WTC11 (cell line): ENCODE data around the gene TUBGCP3. TPM values are rescaled to one million over a fixed set of nuclear protein-coding genes. Genes with fewer than 3 reads are reported as not detected.

Experiments used
- ATAC-seq: fragments of 200-7000 bp; cut with Tn5 transposase; 2 replicates; pipeline ENCODE4 v1.10.0; 2021; ENCODE audit warnings: mild to moderate bottlenecking, moderate library complexity
- CTCF ChIA-PET: fragments of 300-600 bp; sonication (Branson Sonifier 250); formaldehyde crosslinking; loops from one replicate; lab custom pipeline; 2021; ENCODE audit warnings: antibody characterized with exemption; lab: Charles Lee
- POLR2A ChIA-PET: fragments of 350-600 bp; sonication (Branson Sonifier 250); formaldehyde crosslinking; loops from one replicate; lab custom pipeline; 2021; ENCODE audit warnings: antibody characterized with exemption; lab: Charles Lee
- DNase-seq: peaks from one replicate; pipeline ENCODE4 v3.0.0; 2021; ENCODE audit warnings: low spot score
- H3K27ac Mint-ChIP-seq: 2 replicates; pipeline ENCODE4 v1.8.0; 2021; ENCODE audit warnings: mixed read lengths
- H3K27me3 Mint-ChIP-seq: 2 replicates; pipeline ENCODE4 v1.8.0; 2021; ENCODE audit warnings: low read depth, mild to moderate bottlenecking, moderate library complexity, mixed read lengths
- H3K36me3 Mint-ChIP-seq: 2 replicates; pipeline ENCODE4 v1.8.0; 2021; ENCODE audit warnings: mixed read lengths
- H3K4me1 Mint-ChIP-seq: 2 replicates; pipeline ENCODE4 v1.8.0; 2022; ENCODE audit warnings: mixed read lengths
- H3K4me3 Mint-ChIP-seq: 2 replicates; pipeline ENCODE4 v1.8.0; 2021; ENCODE audit warnings: mild to moderate bottlenecking, moderate library complexity, mixed read lengths
- H3K9me3 Mint-ChIP-seq: 2 replicates; pipeline ENCODE4 v1.8.0; 2021; ENCODE audit warnings: mixed read lengths
- ELF4 ChIP-seq: sonication (generic); formaldehyde crosslinking; IDR thresholded peaks from 2 replicates; pipeline ENCODE4 v1.8.1; 2022; ENCODE audit warnings: low read depth, mild to moderate bottlenecking, moderate library complexity, missing genetic modification reagents
- ESRRA ChIP-seq: sonication (generic); formaldehyde crosslinking; IDR thresholded peaks from 2 replicates; pipeline ENCODE4 v1.8.1; 2022; ENCODE audit warnings: mild to moderate bottlenecking, missing genetic modification reagents, borderline replicate concordance
- ETV6 ChIP-seq: sonication (generic); formaldehyde crosslinking; IDR thresholded peaks from 2 replicates; pipeline ENCODE4 v1.8.1; 2022; ENCODE audit warnings: mild to moderate bottlenecking, missing genetic modification reagents
- FOXK1 ChIP-seq: sonication (generic); formaldehyde crosslinking; IDR thresholded peaks from 2 replicates; pipeline ENCODE4 v1.8.0; 2022; ENCODE audit warnings: mild to moderate bottlenecking, moderate library complexity, missing genetic modification reagents
- GABPB1 ChIP-seq: sonication (generic); formaldehyde crosslinking; IDR thresholded peaks from 2 replicates; pipeline ENCODE4 v1.8.1; 2023; ENCODE audit warnings: mild to moderate bottlenecking, missing genetic modification reagents
- IRF2 ChIP-seq: sonication (generic); formaldehyde crosslinking; IDR thresholded peaks from 2 replicates; pipeline ENCODE4 v1.8.0; 2022; ENCODE audit warnings: low read depth, missing genetic modification reagents, borderline replicate concordance
- JUN ChIP-seq: sonication (generic); formaldehyde crosslinking; IDR thresholded peaks from 2 replicates; pipeline ENCODE4 v1.8.0; 2023; ENCODE audit warnings: mild to moderate bottlenecking, missing genetic modification reagents
- NFATC4 ChIP-seq: fragments of 250-450 bp; sonication (Bioruptor Pico); IDR thresholded peaks from 2 replicates; pipeline ENCODE4 v1.9.0; 2021; ENCODE audit warnings: mild to moderate bottlenecking
- SMAD3 ChIP-seq: sonication (generic); formaldehyde crosslinking; IDR thresholded peaks from 2 replicates; pipeline ENCODE4 v1.8.0; 2022; ENCODE audit warnings: missing genetic modification reagents, mild to moderate bottlenecking, borderline replicate concordance
- SOX15 ChIP-seq: fragments of 250-450 bp; sonication (Bioruptor Pico); IDR thresholded peaks from 2 replicates; pipeline ENCODE4 v1.9.0; 2021; ENCODE audit warnings: mild to moderate bottlenecking
- TEAD1 ChIP-seq: sonication (generic); formaldehyde crosslinking; IDR thresholded peaks from 2 replicates; pipeline ENCODE4 v1.8.0; 2022; ENCODE audit warnings: mild to moderate bottlenecking, missing genetic modification reagents
- ZNF263 ChIP-seq: sonication (generic); formaldehyde crosslinking; IDR thresholded peaks from 2 replicates; pipeline ENCODE4 v1.8.1; 2022; ENCODE audit warnings: low read depth, mild to moderate bottlenecking, moderate library complexity, missing genetic modification reagents
- total RNA-seq: library from RNA; stranded (reverse); gene quantifications from 3 replicates; pipeline ENCODE4 v1.2.3, GENCODE V29; 2021
- TF ChIP-seq, protein P1 (sequence below): fragments of 250-450 bp; sonication (Bioruptor Pico); IDR thresholded peaks from 2 replicates; pipeline ENCODE4 v1.9.0; 2021; ENCODE audit warnings: mild to moderate bottlenecking
- TF ChIP-seq, protein P2 (sequence below): fragments of 200-600 bp; IDR thresholded peaks from 2 replicates; pipeline ENCODE4 v1.8.0; 2022; ENCODE audit warnings: antibody characterized with exemption
- TF ChIP-seq, protein P3 (sequence below): sonication (generic); formaldehyde crosslinking; IDR thresholded peaks from 2 replicates; pipeline ENCODE4 v1.8.1; 2023; ENCODE audit warnings: mild to moderate bottlenecking, missing genetic modification reagents, moderate library complexity
- TF ChIP-seq, protein P4 (sequence below): sonication (generic); formaldehyde crosslinking; IDR thresholded peaks from 2 replicates; pipeline ENCODE4 v1.8.1; 2023; ENCODE audit warnings: mild to moderate bottlenecking, missing genetic modification reagents
- TF ChIP-seq, protein P5 (sequence below): sonication (generic); formaldehyde crosslinking; conservative IDR thresholded peaks from 2 replicates; pipeline ENCODE4 v1.8.1; 2022; ENCODE audit warnings: mild to moderate bottlenecking, missing genetic modification reagents
- TF ChIP-seq, protein P6 (sequence below): sonication (generic); formaldehyde crosslinking; IDR thresholded peaks from 2 replicates; pipeline ENCODE4 v1.8.0; 2022; ENCODE audit warnings: mild to moderate bottlenecking, missing genetic modification reagents
- TF ChIP-seq, protein P7 (sequence below): sonication (generic); formaldehyde crosslinking; IDR thresholded peaks from 2 replicates; pipeline ENCODE4 v1.8.0; 2022; ENCODE audit warnings: mild to moderate bottlenecking, missing genetic modification reagents
- TF ChIP-seq, protein P8 (sequence below): fragments of 250-450 bp; sonication (Bioruptor Pico); IDR thresholded peaks from 2 replicates; pipeline ENCODE4 v1.9.0; 2021; ENCODE audit warnings: mild to moderate bottlenecking

Gene TUBGCP3
- total RNA-seq, 1 experiment from 2014 or later = 29.9 TPM

DNA sequence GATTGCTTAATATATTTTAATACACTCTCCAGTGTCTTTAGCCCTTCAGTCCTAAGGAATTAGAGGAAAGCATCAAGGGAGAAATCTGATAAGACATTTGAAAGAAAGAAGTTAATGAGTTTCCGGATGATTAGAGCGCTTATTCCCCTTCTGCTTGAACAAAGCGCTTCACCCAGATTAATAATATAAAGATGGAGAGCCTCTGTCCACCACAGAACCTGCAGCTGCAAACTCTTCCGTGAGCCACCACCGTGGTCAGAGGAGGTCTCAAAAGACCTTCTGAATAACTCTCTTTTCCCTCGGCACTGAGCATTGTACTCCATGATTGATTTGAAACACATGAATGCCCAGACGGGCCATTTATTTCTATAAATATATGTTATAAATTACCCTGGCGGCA, 14.2 kb upstream of the TUBGCP3 start (continued):
- TF ChIP-seq, protein P1, sequence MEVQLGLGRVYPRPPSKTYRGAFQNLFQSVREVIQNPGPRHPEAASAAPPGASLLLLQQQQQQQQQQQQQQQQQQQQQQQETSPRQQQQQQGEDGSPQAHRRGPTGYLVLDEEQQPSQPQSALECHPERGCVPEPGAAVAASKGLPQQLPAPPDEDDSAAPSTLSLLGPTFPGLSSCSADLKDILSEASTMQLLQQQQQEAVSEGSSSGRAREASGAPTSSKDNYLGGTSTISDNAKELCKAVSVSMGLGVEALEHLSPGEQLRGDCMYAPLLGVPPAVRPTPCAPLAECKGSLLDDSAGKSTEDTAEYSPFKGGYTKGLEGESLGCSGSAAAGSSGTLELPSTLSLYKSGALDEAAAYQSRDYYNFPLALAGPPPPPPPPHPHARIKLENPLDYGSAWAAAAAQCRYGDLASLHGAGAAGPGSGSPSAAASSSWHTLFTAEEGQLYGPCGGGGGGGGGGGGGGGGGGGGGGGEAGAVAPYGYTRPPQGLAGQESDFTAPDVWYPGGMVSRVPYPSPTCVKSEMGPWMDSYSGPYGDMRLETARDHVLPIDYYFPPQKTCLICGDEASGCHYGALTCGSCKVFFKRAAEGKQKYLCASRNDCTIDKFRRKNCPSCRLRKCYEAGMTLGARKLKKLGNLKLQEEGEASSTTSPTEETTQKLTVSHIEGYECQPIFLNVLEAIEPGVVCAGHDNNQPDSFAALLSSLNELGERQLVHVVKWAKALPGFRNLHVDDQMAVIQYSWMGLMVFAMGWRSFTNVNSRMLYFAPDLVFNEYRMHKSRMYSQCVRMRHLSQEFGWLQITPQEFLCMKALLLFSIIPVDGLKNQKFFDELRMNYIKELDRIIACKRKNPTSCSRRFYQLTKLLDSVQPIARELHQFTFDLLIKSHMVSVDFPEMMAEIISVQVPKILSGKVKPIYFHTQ (CRISPR knock-in tag) = no peak
- no peak for TF ChIP-seq ZNF263 (CRISPR knock-in tag)
- no peak for TF ChIP-seq ELF4 (CRISPR knock-in tag)
- TF ChIP-seq, protein P2, sequence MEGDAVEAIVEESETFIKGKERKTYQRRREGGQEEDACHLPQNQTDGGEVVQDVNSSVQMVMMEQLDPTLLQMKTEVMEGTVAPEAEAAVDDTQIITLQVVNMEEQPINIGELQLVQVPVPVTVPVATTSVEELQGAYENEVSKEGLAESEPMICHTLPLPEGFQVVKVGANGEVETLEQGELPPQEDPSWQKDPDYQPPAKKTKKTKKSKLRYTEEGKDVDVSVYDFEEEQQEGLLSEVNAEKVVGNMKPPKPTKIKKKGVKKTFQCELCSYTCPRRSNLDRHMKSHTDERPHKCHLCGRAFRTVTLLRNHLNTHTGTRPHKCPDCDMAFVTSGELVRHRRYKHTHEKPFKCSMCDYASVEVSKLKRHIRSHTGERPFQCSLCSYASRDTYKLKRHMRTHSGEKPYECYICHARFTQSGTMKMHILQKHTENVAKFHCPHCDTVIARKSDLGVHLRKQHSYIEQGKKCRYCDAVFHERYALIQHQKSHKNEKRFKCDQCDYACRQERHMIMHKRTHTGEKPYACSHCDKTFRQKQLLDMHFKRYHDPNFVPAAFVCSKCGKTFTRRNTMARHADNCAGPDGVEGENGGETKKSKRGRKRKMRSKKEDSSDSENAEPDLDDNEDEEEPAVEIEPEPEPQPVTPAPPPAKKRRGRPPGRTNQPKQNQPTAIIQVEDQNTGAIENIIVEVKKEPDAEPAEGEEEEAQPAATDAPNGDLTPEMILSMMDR = no peak
- no peak for TF ChIP-seq SMAD3
- TF ChIP-seq, protein P3, sequence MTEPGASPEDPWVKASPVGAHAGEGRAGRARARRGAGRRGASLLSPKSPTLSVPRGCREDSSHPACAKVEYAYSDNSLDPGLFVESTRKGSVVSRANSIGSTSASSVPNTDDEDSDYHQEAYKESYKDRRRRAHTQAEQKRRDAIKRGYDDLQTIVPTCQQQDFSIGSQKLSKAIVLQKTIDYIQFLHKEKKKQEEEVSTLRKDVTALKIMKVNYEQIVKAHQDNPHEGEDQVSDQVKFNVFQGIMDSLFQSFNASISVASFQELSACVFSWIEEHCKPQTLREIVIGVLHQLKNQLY (CRISPR knock-in tag) = no peak
- no peak for TF ChIP-seq IRF2 (CRISPR knock-in tag)
- no peak for TF ChIP-seq FOXK1 (CRISPR knock-in tag)
- no peak for TF ChIP-seq ETV6 (CRISPR knock-in tag)
- TF ChIP-seq ESRRA (CRISPR knock-in tag) = no peak
- no peak for TF ChIP-seq TEAD1 (CRISPR knock-in tag)

DNA sequence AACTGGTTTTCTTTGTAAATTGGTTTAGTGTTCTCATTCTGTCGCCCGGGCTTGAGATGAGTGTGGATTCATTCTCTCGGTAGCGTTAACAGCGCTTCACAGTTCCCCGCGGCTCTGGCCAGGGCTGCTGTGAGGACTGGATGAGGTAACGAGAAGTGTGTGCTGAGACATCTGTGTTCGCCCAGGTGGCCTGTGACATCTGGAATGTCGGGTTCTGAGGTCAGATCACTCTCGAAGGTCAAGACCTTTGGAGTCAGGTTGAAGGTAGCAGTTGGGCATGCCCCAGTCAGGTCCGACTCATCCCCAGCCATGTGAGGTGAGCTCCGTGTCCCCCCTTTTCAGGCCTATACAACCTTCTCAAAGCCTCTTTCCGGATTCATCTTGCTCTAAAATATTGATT, 13.4 kb upstream of the TUBGCP3 start:
- H3K36me3 Mint-ChIP-seq = no peaks in the 10 kb centered on the region
- peaks cover 7% of the 10 kb centered on the region; the same call in 1 of the 2 replicates for H3K4me1 Mint-ChIP-seq
- H3K4me3 Mint-ChIP-seq = no peak overlapping the region
- CTCF ChIA-PET = no interaction called here
- TF ChIP-seq FOXK1 (CRISPR knock-in tag) (no peak), GABPB1 (CRISPR knock-in tag) (no peak), NFATC4 (CRISPR knock-in tag) (no peak)
- TF ChIP-seq, protein P4, sequence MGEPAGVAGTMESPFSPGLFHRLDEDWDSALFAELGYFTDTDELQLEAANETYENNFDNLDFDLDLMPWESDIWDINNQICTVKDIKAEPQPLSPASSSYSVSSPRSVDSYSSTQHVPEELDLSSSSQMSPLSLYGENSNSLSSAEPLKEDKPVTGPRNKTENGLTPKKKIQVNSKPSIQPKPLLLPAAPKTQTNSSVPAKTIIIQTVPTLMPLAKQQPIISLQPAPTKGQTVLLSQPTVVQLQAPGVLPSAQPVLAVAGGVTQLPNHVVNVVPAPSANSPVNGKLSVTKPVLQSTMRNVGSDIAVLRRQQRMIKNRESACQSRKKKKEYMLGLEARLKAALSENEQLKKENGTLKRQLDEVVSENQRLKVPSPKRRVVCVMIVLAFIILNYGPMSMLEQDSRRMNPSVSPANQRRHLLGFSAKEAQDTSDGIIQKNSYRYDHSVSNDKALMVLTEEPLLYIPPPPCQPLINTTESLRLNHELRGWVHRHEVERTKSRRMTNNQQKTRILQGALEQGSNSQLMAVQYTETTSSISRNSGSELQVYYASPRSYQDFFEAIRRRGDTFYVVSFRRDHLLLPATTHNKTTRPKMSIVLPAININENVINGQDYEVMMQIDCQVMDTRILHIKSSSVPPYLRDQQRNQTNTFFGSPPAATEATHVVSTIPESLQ (CRISPR knock-in tag) = no peak
- peaks cover 9% of the 10 kb centered on the region for H3K27me3 Mint-ChIP-seq
- ATAC-seq (no peak), DNase-seq (no peak)
- POLR2A ChIA-PET = no interaction called here
- H3K27ac Mint-ChIP-seq = no peak overlapping the region
- peaks cover 2% of the 10 kb centered on the region for H3K9me3 Mint-ChIP-seq

DNA sequence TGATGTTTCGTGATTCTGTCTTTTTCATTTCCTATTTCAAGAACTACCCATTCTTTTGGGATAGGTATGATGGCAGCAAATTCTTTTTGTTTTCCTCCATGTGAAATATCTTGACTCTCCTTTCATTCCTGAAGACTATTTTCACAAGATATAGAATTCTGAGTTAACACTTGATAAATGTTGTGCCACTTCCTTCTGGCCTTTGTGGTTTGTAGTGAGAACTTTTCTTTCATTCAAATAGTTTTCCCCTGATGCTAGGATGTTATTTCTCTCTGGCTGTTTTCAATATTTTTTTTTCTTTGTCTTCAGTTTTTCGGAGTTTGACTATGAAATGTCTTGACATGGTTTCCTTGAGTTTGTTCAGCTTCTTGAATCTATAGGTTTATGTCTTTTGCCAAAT, 8.3 kb upstream of the TUBGCP3 start:
- ChIA-PET CTCF (no interaction called here), POLR2A (no interaction called here)
- Mint-ChIP-seq H3K9me3 (peaks cover 12% of the 10 kb centered on the region), H3K27me3 (peaks cover 16% of the 10 kb centered on the region), H3K36me3 (peaks cover 6% of the 10 kb centered on the region), H3K27ac (no peak overlapping the region), H3K4me1 (no peaks in the 10 kb centered on the region), H3K4me3 (no peak overlapping the region)
- no peak for DNase-seq
- no peak for ATAC-seq
- TF ChIP-seq TEAD1 (CRISPR knock-in tag) (no peak), JUN (CRISPR knock-in tag) (no peak), SOX15 (CRISPR knock-in tag) (no peak)
- TF ChIP-seq, protein P5, sequence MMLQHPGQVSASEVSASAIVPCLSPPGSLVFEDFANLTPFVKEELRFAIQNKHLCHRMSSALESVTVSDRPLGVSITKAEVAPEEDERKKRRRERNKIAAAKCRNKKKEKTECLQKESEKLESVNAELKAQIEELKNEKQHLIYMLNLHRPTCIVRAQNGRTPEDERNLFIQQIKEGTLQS (CRISPR knock-in tag) = no peak
- TF ChIP-seq, protein P6, sequence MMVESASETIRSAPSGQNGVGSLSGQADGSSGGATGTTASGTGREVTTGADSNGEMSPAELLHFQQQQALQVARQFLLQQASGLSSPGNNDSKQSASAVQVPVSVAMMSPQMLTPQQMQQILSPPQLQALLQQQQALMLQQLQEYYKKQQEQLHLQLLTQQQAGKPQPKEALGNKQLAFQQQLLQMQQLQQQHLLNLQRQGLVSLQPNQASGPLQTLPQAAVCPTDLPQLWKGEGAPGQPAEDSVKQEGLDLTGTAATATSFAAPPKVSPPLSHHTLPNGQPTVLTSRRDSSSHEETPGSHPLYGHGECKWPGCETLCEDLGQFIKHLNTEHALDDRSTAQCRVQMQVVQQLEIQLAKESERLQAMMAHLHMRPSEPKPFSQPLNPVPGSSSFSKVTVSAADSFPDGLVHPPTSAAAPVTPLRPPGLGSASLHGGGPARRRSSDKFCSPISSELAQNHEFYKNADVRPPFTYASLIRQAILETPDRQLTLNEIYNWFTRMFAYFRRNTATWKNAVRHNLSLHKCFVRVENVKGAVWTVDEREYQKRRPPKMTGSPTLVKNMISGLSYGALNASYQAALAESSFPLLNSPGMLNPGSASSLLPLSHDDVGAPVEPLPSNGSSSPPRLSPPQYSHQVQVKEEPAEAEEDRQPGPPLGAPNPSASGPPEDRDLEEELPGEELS (CRISPR knock-in tag) = no peak
- TF ChIP-seq, protein P7, sequence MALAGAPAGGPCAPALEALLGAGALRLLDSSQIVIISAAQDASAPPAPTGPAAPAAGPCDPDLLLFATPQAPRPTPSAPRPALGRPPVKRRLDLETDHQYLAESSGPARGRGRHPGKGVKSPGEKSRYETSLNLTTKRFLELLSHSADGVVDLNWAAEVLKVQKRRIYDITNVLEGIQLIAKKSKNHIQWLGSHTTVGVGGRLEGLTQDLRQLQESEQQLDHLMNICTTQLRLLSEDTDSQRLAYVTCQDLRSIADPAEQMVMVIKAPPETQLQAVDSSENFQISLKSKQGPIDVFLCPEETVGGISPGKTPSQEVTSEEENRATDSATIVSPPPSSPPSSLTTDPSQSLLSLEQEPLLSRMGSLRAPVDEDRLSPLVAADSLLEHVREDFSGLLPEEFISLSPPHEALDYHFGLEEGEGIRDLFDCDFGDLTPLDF = no peak
- TF ChIP-seq, protein P8, sequence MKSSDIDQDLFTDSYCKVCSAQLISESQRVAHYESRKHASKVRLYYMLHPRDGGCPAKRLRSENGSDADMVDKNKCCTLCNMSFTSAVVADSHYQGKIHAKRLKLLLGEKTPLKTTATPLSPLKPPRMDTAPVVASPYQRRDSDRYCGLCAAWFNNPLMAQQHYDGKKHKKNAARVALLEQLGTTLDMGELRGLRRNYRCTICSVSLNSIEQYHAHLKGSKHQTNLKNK (CRISPR knock-in tag) = no peak
- TF ChIP-seq, protein P2 = no peak
